WTC11 (cell line): Measurements from ENCODE around the gene APOBEC3G. TPM values are rescaled to one million over a fixed set of nuclear protein-coding genes. Genes with fewer than 3 reads are reported as not detected.

Experiments
- ATAC-seq: fragments of 200-7000 bp; cut with Tn5 transposase; 2 replicates; pipeline ENCODE4 v1.10.0; 2021; ENCODE audit warnings: mild to moderate bottlenecking, moderate library complexity
- CTCF ChIA-PET: fragments of 300-600 bp; sonication (Branson Sonifier 250); formaldehyde crosslinking; loops from one replicate; lab custom pipeline; 2021; ENCODE audit warnings: antibody characterized with exemption; lab: Charles Lee
- POLR2A ChIA-PET: fragments of 350-600 bp; sonication (Branson Sonifier 250); formaldehyde crosslinking; loops from one replicate; lab custom pipeline; 2021; ENCODE audit warnings: antibody characterized with exemption; lab: Charles Lee
- DNase-seq: peaks from one replicate; pipeline ENCODE4 v3.0.0; 2021; ENCODE audit warnings: low spot score
- H3K27ac Mint-ChIP-seq: 2 replicates; pipeline ENCODE4 v1.8.0; 2021; ENCODE audit warnings: mixed read lengths
- H3K27me3 Mint-ChIP-seq: 2 replicates; pipeline ENCODE4 v1.8.0; 2021; ENCODE audit warnings: low read depth, mild to moderate bottlenecking, moderate library complexity, mixed read lengths
- H3K36me3 Mint-ChIP-seq: 2 replicates; pipeline ENCODE4 v1.8.0; 2021; ENCODE audit warnings: mixed read lengths
- H3K4me1 Mint-ChIP-seq: 2 replicates; pipeline ENCODE4 v1.8.0; 2022; ENCODE audit warnings: mixed read lengths
- H3K4me3 Mint-ChIP-seq: 2 replicates; pipeline ENCODE4 v1.8.0; 2021; ENCODE audit warnings: mild to moderate bottlenecking, moderate library complexity, mixed read lengths
- H3K9me3 Mint-ChIP-seq: 2 replicates; pipeline ENCODE4 v1.8.0; 2021; ENCODE audit warnings: mixed read lengths
- ATF1 ChIP-seq: sonication (generic); formaldehyde crosslinking; IDR thresholded peaks from 2 replicates; pipeline ENCODE4 v1.8.1; 2023; ENCODE audit warnings: mild to moderate bottlenecking, moderate library complexity, missing genetic modification reagents
- HMGA2 ChIP-seq: fragments of 250-450 bp; sonication (Bioruptor Pico); IDR thresholded peaks from 2 replicates; pipeline ENCODE4 v1.4.0; 2021; ENCODE audit warnings: mild to moderate bottlenecking, moderate library complexity
- KAT7 ChIP-seq: sonication (generic); formaldehyde crosslinking; IDR thresholded peaks from 2 replicates; pipeline ENCODE4 v1.8.1; 2023; ENCODE audit warnings: missing genetic modification reagents, mild to moderate bottlenecking, borderline replicate concordance
- MXD4 ChIP-seq: fragments of 250-450 bp; sonication (Bioruptor Pico); IDR thresholded peaks from 2 replicates; pipeline ENCODE4 v1.8.0; 2021; ENCODE audit warnings: mild to moderate bottlenecking, moderate library complexity, borderline replicate concordance
- NFATC4 ChIP-seq: fragments of 250-450 bp; sonication (Bioruptor Pico); IDR thresholded peaks from 2 replicates; pipeline ENCODE4 v1.9.0; 2021; ENCODE audit warnings: mild to moderate bottlenecking
- NFE2L1 ChIP-seq: sonication (generic); formaldehyde crosslinking; IDR thresholded peaks from 2 replicates; pipeline ENCODE4 v1.8.1; 2023; ENCODE audit warnings: missing genetic modification reagents
- PRRX2 ChIP-seq: fragments of 250-450 bp; sonication (Bioruptor Pico); IDR thresholded peaks from 2 replicates; pipeline ENCODE4 v1.8.0; 2021; ENCODE audit warnings: mild to moderate bottlenecking
- ZNF396 ChIP-seq: fragments of 250-450 bp; sonication (Bioruptor Pico); IDR thresholded peaks from 2 replicates; pipeline ENCODE4 v1.8.0; 2021; ENCODE audit warnings: mild to moderate bottlenecking, moderate library complexity, borderline replicate concordance
- ZNF423 ChIP-seq: fragments of 250-450 bp; sonication (Bioruptor Pico); IDR thresholded peaks from 2 replicates; pipeline ENCODE4 v2.1.2; 2022; ENCODE audit warnings: mild to moderate bottlenecking, moderate library complexity
- total RNA-seq: library from RNA; stranded (reverse); gene quantifications from 3 replicates; pipeline ENCODE4 v1.2.3, GENCODE V29; 2021
- TF ChIP-seq, protein P1 (sequence below): sonication (generic); formaldehyde crosslinking; IDR thresholded peaks from 2 replicates; pipeline ENCODE4 v1.8.1; 2022; ENCODE audit warnings: mild to moderate bottlenecking, moderate library complexity, missing genetic modification reagents
- TF ChIP-seq, protein P2 (sequence below): fragments of 250-450 bp; sonication (Bioruptor Pico); IDR thresholded peaks from 2 replicates; pipeline ENCODE4 v1.8.0; 2021; ENCODE audit warnings: mild to moderate bottlenecking
- TF ChIP-seq, protein P3 (sequence below): fragments of 250-450 bp; sonication (Bioruptor Pico); IDR thresholded peaks from 2 replicates; pipeline ENCODE4 v2.1.2; 2022; ENCODE audit warnings: mild to moderate bottlenecking, moderate library complexity
- TF ChIP-seq, protein P4 (sequence below): sonication (generic); formaldehyde crosslinking; IDR thresholded peaks from 2 replicates; pipeline ENCODE4 v1.8.0; 2022; ENCODE audit warnings: mild to moderate bottlenecking, missing genetic modification reagents
- TF ChIP-seq, protein P5 (sequence below): sonication (generic); formaldehyde crosslinking; IDR thresholded peaks from 2 replicates; pipeline ENCODE4 v1.8.1; 2022; ENCODE audit warnings: missing genetic modification reagents, borderline replicate concordance
- TF ChIP-seq, protein P6 (sequence below): sonication (generic); formaldehyde crosslinking; IDR thresholded peaks from 2 replicates; pipeline ENCODE4 v1.8.1; 2023; ENCODE audit warnings: mild to moderate bottlenecking, missing genetic modification reagents
- TF ChIP-seq, protein P7 (sequence below): fragments of 250-450 bp; sonication (Bioruptor Pico); IDR thresholded peaks from 2 replicates; pipeline ENCODE4 v1.9.0; 2021; ENCODE audit warnings: mild to moderate bottlenecking, borderline replicate concordance
- TF ChIP-seq, protein P8 (sequence below): sonication (generic); formaldehyde crosslinking; IDR thresholded peaks from 2 replicates; pipeline ENCODE4 v1.8.0; 2022; ENCODE audit warnings: mild to moderate bottlenecking, missing genetic modification reagents
- TF ChIP-seq, protein P9 (sequence below): sonication (generic); formaldehyde crosslinking; IDR thresholded peaks from 2 replicates; pipeline ENCODE4 v1.8.1; 2023; ENCODE audit warnings: mild to moderate bottlenecking, missing genetic modification reagents, moderate library complexity

APOBEC3G gene
- total RNA-seq, 1 experiment from 2014 or later = 1.8 TPM

DNA sequence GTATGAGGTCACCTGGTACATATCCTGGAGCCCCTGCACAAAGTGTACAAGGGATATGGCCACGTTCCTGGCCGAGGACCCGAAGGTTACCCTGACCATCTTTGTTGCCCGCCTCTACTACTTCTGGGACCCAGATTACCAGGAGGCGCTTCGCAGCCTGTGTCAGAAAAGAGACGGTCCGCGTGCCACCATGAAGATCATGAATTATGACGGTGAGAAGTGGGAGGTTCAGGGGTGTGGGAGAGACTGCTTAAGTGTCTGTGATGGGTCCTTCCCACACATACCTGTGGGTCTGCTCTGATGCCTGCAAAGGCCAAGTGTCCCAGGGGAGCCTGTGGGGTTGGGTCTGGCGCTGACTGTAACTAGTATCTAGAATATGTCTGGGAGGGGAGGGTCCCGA lies 3.9 kb downstream of the APOBEC3G start (continued):
- TF ChIP-seq, protein P1, sequence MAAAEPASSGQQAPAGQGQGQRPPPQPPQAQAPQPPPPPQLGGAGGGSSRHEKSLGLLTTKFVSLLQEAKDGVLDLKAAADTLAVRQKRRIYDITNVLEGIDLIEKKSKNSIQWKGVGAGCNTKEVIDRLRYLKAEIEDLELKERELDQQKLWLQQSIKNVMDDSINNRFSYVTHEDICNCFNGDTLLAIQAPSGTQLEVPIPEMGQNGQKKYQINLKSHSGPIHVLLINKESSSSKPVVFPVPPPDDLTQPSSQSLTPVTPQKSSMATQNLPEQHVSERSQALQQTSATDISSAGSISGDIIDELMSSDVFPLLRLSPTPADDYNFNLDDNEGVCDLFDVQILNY = no peak
- TF ChIP-seq, protein P2, sequence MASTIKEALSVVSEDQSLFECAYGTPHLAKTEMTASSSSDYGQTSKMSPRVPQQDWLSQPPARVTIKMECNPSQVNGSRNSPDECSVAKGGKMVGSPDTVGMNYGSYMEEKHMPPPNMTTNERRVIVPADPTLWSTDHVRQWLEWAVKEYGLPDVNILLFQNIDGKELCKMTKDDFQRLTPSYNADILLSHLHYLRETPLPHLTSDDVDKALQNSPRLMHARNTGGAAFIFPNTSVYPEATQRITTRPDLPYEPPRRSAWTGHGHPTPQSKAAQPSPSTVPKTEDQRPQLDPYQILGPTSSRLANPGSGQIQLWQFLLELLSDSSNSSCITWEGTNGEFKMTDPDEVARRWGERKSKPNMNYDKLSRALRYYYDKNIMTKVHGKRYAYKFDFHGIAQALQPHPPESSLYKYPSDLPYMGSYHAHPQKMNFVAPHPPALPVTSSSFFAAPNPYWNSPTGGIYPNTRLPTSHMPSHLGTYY (CRISPR knock-in tag) = no peak

DNA sequence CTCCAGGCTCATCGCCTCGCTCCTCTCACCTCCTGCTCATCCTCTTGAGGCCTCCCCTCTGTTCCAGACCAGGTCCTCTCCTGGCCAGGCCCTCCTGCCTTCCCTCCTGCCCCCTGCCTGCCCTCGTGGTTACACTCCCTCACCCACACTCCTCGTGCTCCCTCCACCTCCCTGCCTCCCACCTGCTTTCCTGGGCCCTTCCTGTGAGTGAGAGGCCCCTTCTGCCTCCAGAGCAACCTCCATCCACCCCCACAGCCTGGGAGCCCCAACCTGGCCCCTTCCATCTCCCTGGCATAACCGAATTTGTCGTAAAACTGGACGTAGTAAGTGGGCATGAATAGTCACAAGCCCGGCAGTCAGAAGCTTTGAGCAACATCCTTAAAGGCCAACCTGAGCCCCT lies 4.5 kb downstream of the APOBEC3G start:
- CTCF ChIA-PET = no interaction called here
- no peak for ATAC-seq
- peaks cover 26% of the 10 kb centered on the region for H3K4me1 Mint-ChIP-seq
- H3K4me3 Mint-ChIP-seq = no peak overlapping the region
- DNase-seq = no peak
- no peaks in the 10 kb centered on the region for H3K9me3 Mint-ChIP-seq
- TF ChIP-seq MXD4 (CRISPR knock-in tag) (no peak), PRRX2 (CRISPR knock-in tag) (no peak), NFE2L1 (CRISPR knock-in tag) (no peak)
- TF ChIP-seq, protein P3, sequence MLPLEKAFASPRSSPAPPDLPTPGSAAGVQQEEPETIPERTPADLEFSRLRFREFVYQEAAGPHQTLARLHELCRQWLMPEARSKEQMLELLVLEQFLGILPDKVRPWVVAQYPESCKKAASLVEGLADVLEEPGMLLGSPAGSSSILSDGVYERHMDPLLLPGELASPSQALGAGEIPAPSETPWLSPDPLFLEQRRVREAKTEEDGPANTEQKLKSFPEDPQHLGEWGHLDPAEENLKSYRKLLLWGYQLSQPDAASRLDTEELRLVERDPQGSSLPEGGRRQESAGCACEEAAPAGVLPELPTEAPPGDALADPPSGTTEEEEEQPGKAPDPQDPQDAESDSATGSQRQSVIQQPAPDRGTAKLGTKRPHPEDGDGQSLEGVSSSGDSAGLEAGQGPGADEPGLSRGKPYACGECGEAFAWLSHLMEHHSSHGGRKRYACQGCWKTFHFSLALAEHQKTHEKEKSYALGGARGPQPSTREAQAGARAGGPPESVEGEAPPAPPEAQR = no peak
- TF ChIP-seq, protein P4, sequence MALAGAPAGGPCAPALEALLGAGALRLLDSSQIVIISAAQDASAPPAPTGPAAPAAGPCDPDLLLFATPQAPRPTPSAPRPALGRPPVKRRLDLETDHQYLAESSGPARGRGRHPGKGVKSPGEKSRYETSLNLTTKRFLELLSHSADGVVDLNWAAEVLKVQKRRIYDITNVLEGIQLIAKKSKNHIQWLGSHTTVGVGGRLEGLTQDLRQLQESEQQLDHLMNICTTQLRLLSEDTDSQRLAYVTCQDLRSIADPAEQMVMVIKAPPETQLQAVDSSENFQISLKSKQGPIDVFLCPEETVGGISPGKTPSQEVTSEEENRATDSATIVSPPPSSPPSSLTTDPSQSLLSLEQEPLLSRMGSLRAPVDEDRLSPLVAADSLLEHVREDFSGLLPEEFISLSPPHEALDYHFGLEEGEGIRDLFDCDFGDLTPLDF (CRISPR knock-in tag) = no peak
- TF ChIP-seq, protein P5, sequence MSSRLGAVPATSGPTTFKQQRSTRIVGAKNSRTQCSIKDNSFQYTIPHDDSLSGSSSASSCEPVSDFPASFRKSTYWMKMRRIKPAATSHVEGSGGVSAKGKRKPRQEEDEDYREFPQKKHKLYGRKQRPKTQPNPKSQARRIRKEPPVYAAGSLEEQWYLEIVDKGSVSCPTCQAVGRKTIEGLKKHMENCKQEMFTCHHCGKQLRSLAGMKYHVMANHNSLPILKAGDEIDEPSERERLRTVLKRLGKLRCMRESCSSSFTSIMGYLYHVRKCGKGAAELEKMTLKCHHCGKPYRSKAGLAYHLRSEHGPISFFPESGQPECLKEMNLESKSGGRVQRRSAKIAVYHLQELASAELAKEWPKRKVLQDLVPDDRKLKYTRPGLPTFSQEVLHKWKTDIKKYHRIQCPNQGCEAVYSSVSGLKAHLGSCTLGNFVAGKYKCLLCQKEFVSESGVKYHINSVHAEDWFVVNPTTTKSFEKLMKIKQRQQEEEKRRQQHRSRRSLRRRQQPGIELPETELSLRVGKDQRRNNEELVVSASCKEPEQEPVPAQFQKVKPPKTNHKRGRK (CRISPR knock-in tag) = no peak
- POLR2A ChIA-PET = no interaction called here
- H3K27ac Mint-ChIP-seq = no peak overlapping the region
- H3K27me3 Mint-ChIP-seq = no peaks in the 10 kb centered on the region; the same call in 1 of the 2 replicates
- H3K36me3 Mint-ChIP-seq = no peaks in the 10 kb centered on the region

DNA sequence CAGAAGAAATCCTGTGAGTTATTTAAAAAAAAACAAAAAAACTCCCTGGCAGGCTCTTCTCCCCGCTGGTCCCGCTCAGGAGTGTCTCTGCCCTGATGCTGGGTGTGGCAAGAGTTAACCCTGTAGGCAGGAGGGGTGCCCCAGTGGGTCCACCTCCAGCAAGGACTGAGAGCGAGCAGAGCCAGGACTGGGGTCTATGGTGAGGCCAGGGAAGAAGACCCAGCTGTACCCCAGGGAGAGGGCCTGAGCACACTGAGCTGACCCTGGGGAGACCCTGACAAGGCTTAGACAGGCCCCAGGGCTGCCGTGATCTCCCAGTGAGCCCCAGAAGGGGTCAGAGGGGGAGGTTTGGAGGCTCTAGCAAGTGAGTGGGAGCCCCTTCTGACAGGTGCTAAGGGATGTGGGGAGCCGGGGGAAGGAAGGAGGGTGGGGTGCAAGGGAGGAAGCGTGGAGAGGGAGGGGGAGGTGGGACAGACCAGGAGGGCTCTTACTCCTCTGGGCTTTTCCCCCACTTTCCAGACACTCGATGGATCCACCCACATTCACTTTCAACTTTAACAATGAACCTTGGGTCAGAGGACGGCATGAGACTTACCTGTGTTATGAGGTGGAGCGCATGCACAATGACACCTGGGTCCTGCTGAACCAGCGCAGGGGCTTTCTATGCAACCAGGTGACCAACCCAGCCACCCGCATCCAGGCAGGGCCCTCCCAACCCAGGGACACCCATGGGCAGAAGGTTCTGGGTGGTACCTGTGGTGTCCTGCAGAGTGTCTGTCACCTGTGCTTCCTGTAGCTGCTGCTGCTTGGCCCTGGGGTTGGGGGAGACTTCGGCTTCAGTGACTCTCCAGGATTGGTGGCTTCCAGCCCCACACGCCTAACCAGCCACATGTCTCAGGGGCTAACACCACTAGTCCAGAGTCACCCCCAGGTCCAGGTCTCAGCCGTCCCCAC lies 6.4 kb downstream of the APOBEC3G start:
- Mint-ChIP-seq H3K4me3 (no peak overlapping the region), H3K27ac (no peak overlapping the region), H3K9me3 (no peaks in the 10 kb centered on the region), H3K36me3 (no peaks in the 10 kb centered on the region), H3K4me1 (peaks cover 28% of the 10 kb centered on the region), H3K27me3 (no peaks in the 10 kb centered on the region; the same call in 1 of the 2 replicates)
- POLR2A ChIA-PET = interaction anchor here (0.6 kb wide), 1 partner anchor 195 kb away, joined by 5 read pairs; no protein-coding TSS in a partner anchor
- CTCF ChIA-PET = interaction anchor here (0.8 kb wide), 1 partner anchor 66 kb away, joined by 3 read pairs; no protein-coding TSS in a partner anchor
- DNase-seq (no peak), ATAC-seq (no peak)
- no peak for TF ChIP-seq ATF1
- no peak for TF ChIP-seq KAT7
- no peak for TF ChIP-seq HMGA2 (CRISPR knock-in tag)
- TF ChIP-seq, protein P6, sequence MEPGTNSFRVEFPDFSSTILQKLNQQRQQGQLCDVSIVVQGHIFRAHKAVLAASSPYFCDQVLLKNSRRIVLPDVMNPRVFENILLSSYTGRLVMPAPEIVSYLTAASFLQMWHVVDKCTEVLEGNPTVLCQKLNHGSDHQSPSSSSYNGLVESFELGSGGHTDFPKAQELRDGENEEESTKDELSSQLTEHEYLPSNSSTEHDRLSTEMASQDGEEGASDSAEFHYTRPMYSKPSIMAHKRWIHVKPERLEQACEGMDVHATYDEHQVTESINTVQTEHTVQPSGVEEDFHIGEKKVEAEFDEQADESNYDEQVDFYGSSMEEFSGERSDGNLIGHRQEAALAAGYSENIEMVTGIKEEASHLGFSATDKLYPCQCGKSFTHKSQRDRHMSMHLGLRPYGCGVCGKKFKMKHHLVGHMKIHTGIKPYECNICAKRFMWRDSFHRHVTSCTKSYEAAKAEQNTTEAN = no peak
- TF ChIP-seq, protein P7, sequence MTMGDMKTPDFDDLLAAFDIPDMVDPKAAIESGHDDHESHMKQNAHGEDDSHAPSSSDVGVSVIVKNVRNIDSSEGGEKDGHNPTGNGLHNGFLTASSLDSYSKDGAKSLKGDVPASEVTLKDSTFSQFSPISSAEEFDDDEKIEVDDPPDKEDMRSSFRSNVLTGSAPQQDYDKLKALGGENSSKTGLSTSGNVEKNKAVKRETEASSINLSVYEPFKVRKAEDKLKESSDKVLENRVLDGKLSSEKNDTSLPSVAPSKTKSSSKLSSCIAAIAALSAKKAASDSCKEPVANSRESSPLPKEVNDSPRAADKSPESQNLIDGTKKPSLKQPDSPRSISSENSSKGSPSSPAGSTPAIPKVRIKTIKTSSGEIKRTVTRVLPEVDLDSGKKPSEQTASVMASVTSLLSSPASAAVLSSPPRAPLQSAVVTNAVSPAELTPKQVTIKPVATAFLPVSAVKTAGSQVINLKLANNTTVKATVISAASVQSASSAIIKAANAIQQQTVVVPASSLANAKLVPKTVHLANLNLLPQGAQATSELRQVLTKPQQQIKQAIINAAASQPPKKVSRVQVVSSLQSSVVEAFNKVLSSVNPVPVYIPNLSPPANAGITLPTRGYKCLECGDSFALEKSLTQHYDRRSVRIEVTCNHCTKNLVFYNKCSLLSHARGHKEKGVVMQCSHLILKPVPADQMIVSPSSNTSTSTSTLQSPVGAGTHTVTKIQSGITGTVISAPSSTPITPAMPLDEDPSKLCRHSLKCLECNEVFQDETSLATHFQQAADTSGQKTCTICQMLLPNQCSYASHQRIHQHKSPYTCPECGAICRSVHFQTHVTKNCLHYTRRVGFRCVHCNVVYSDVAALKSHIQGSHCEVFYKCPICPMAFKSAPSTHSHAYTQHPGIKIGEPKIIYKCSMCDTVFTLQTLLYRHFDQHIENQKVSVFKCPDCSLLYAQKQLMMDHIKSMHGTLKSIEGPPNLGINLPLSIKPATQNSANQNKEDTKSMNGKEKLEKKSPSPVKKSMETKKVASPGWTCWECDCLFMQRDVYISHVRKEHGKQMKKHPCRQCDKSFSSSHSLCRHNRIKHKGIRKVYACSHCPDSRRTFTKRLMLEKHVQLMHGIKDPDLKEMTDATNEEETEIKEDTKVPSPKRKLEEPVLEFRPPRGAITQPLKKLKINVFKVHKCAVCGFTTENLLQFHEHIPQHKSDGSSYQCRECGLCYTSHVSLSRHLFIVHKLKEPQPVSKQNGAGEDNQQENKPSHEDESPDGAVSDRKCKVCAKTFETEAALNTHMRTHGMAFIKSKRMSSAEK (CRISPR knock-in tag) = no peak
- no peak for TF ChIP-seq ZNF396
- TF ChIP-seq, protein P8, sequence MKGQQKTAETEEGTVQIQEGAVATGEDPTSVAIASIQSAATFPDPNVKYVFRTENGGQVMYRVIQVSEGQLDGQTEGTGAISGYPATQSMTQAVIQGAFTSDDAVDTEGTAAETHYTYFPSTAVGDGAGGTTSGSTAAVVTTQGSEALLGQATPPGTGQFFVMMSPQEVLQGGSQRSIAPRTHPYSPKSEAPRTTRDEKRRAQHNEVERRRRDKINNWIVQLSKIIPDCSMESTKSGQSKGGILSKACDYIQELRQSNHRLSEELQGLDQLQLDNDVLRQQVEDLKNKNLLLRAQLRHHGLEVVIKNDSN (CRISPR knock-in tag) = no peak
- TF ChIP-seq, protein P9, sequence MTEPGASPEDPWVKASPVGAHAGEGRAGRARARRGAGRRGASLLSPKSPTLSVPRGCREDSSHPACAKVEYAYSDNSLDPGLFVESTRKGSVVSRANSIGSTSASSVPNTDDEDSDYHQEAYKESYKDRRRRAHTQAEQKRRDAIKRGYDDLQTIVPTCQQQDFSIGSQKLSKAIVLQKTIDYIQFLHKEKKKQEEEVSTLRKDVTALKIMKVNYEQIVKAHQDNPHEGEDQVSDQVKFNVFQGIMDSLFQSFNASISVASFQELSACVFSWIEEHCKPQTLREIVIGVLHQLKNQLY (CRISPR knock-in tag) = no peak
- no peak for TF ChIP-seq ZNF423
- TF ChIP-seq NFATC4 (CRISPR knock-in tag) = no peak
